Parathyroid adenoma (tissue), 2 donors: ENCODE results near the gene CPA2.

Source experiments
- H2AFZ ChIP-seq: fragments of 300-600 bp; sonication (generic); one replicate; pipeline ENCODE4 v1.7.0; 2017; ENCODE audit warnings: antibody characterized with exemption, mild to moderate bottlenecking
- H3K27ac ChIP-seq: fragments of 300-600 bp; sonication (generic); one replicate; pipeline ENCODE4 v1.7.0; 2017
- H3K27me3 ChIP-seq: fragments of 300-600 bp; sonication (generic); one replicate; pipeline ENCODE4 v1.7.0; 2017; ENCODE audit warnings: low read length; ENCODE audit not compliant: control insufficient read depth, insufficient read depth
- H3K36me3 ChIP-seq: fragments of 300-600 bp; sonication (generic); one replicate; pipeline ENCODE4 v1.7.0; 2017; ENCODE audit warnings: low read length; ENCODE audit not compliant: control insufficient read depth, insufficient read depth
- H3K4me1 ChIP-seq: fragments of 300-600 bp; sonication (generic); one replicate; pipeline ENCODE4 v1.7.0; 2017; ENCODE audit warnings: control low read depth
- H3K4me2 ChIP-seq: fragments of 300-600 bp; sonication (generic); one replicate; pipeline ENCODE4 v1.7.0; 2017; ENCODE audit warnings: low read length
- H3K4me3 ChIP-seq: fragments of 300-600 bp; sonication (generic); one replicate; pipeline ENCODE4 v1.7.0; 2017; ENCODE audit warnings: low read depth, low read length
- H3K79me2 ChIP-seq: fragments of 300-600 bp; sonication (generic); one replicate; pipeline ENCODE4 v1.7.0; 2017; ENCODE audit warnings: control low read depth
- H3K9ac ChIP-seq: fragments of 300-600 bp; sonication (generic); one replicate; pipeline ENCODE4 v1.7.0; 2017; ENCODE audit warnings: mild to moderate bottlenecking
- H3K9me3 ChIP-seq: fragments of 300-600 bp; sonication (generic); one replicate; pipeline ENCODE4 v1.7.0; 2017; ENCODE audit warnings: low read length; ENCODE audit not compliant: control insufficient read depth
- CTCF ChIP-seq: fragments of 300-600 bp; sonication (generic); IDR thresholded peaks from one replicate; pipeline ENCODE4 v1.7.0; 2017; ENCODE audit warnings: antibody characterized with exemption, mild to moderate bottlenecking
- donor health status: primary hyperparathyroidism.

Gene CPA2

GRCh38 chr7:130293521-130293920 is 26.9 kb downstream of the CPA2 start:
- H3K36me3 ChIP-seq: no peaks in the 10 kb centered on the region
- H2AFZ ChIP-seq: no peak overlapping the region
- H3K9ac ChIP-seq: no peak overlapping the region
- TF ChIP-seq CTCF: no peak
- H3K4me1 ChIP-seq: no peaks in the 10 kb centered on the region
- no peak overlapping the region for H3K4me3 ChIP-seq
- no peaks in the 10 kb centered on the region for H3K9me3 ChIP-seq
- no peaks in the 10 kb centered on the region for H3K27me3 ChIP-seq
- no peak overlapping the region for H3K27ac ChIP-seq
- H3K4me2 ChIP-seq: no peak overlapping the region
- H3K79me2 ChIP-seq: no peaks in the 10 kb centered on the region

GRCh38 chr7:130294314-130294713 is 27.7 kb downstream of the CPA2 start:
- no peaks in the 10 kb centered on the region for H3K79me2 ChIP-seq

GRCh38 chr7:130296221-130296951 is 29.7 kb downstream of the CPA2 start:
- Histone ChIP-seq H2AFZ (no peak overlapping the region), H3K27ac (no peak overlapping the region), H3K4me2 (no peak overlapping the region), H3K4me1 (no peaks in the 10 kb centered on the region), H3K79me2 (no peaks in the 10 kb centered on the region), H3K4me3 (no peak overlapping the region), H3K27me3 (no peaks in the 10 kb centered on the region), H3K36me3 (no peaks in the 10 kb centered on the region), H3K9me3 (no peaks in the 10 kb centered on the region), H3K9ac (no peak overlapping the region)
- no peak for TF ChIP-seq CTCF

More at GRCh38 chr7:130294314-130294713, 27.7 kb downstream of the CPA2 start:
- Histone ChIP-seq H3K9ac (no peak overlapping the region), H3K36me3 (no peaks in the 10 kb centered on the region), H3K9me3 (no peaks in the 10 kb centered on the region), H3K4me3 (no peak overlapping the region), H3K27me3 (no peaks in the 10 kb centered on the region), H2AFZ (no peak overlapping the region), H3K27ac (no peak overlapping the region), H3K4me1 (no peaks in the 10 kb centered on the region), H3K4me2 (no peak overlapping the region)
- TF ChIP-seq CTCF: no peak

DNA sequence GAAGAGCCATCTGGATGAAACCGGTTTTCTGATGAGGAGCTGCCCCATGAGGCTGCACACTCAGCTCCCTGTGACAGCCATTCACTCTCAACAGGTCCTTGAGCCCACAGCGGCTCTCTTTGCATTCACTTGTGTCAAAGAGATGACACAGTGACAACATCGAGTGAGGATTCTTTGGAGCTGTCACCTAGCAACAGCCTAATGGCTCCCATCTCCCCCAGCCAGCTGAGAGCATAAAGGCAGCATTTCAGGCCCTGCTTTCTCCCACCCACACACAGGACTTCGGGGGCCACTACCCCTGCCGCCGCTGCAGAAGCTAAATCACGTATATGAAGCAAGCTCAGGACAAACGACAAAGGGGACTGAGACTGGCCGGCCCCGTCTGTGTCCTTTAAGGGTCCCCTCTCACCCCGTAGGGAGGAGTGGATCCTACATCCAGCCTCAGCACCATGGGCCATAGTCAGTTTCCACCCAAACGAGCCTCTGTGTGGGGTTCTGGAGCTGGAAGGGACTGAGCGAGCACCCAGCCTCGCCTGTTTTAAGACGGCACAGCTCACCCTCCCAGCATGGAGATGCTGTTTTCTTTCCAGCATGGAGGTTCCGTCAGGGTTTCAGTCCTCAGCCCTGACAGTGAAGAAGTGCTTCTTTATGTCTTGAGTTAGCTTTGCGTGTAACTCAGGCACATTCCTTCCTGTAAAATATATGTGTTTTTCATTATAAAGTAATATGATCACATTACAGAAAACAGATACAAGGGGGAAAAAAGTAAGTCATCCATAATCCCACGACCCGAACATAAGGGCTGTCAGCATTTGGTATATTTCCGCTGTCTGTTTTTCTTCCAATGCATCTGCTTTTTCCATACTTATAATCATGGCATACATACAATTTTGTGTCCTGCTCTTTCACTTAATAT is 31.2 kb downstream of the CPA2 start:
- Histone ChIP-seq H3K79me2 (no peaks in the 10 kb centered on the region), H3K4me2 (no peak overlapping the region), H2AFZ (no peak overlapping the region), H3K27ac (no peak overlapping the region), H3K4me1 (no peaks in the 10 kb centered on the region), H3K9ac (no peak overlapping the region), H3K27me3 (no peaks in the 10 kb centered on the region), H3K36me3 (no peaks in the 10 kb centered on the region), H3K9me3 (no peaks in the 10 kb centered on the region), H3K4me3 (no peak overlapping the region)
- no peak for TF ChIP-seq CTCF
